ENCODE measurements around the gene MYF6. TPM values are rescaled to one million over a fixed set of nuclear protein-coding genes. Genes with fewer than 3 reads are reported as not detected.

Gene MYF6
- total and polyA plus RNA-seq, 9 of the 15 experiments (the other 6 are each of a cell fraction or from before 2014, with no cell fraction given): not detected

DNA sequence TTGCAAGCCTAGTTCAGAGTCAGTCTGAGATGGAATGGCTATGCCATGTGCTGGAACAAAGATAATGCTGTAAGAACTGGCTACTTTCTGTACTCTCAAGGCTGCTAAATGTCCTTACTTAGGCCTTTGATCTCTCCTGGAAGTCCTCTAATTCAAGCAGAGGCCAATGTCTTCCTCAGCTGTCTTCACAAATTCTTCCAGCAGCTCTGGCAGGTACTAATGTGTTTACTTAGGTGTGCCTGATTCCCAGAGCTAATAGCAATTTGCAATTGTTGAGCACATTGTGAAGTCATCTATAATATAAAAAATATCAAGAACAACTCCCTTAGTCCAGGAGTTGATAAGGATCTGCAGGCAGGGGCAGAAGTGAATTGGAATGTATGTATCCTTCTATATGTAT lies 5.4 kb downstream of the MYF6 start:
- Histone ChIP-seq H4K20me1 (replicated peaks; ENCODE audit: control insufficient read depth, insufficient read depth, low read length) (no peaks in the 10 kb centered on the region), H3K4me2 (ENCODE audit: insufficient read depth, low read length) (no peak overlapping the region), H3K4me1 (replicated peaks in 1 of 2; ENCODE audit: control insufficient read depth in 2 of 2, insufficient read depth in 2 of 2, low read length in 2 of 2) (no peaks in the 10 kb centered on the region), H3K27ac (ENCODE audit: extremely low read depth, low read depth, low read length) (no peak overlapping the region), H2AFZ (ENCODE audit: low read depth, low read length) (no peak overlapping the region), H3K4me3 (no peak overlapping the region), H3K9ac (ENCODE audit: insufficient read depth in 1 of 2, low read depth in 2 of 2, low read length in 2 of 2) (no peak overlapping the region), H3K9me1 (ENCODE audit: control insufficient read depth, insufficient read depth, low read length) (no peaks in the 10 kb centered on the region), H3K9me3 (replicated peaks; ENCODE audit: control insufficient read depth, insufficient read depth, low read depth, low read length) (no peaks in the 10 kb centered on the region), H3K79me2 (ENCODE audit: control insufficient read depth, insufficient read depth, low read length) (no peaks in the 10 kb centered on the region), H3K27me3 (ENCODE audit: control insufficient read depth in 2 of 2, insufficient read depth in 2 of 2, low read length in 2 of 2) (no peaks in the 10 kb centered on the region), H3K36me3 (ENCODE audit: control insufficient read depth, insufficient read depth, low read length) (no peaks in the 10 kb centered on the region)
- no TSS peak for BruUV-seq (replicated peaks)
- POLR2A ChIA-PET: no interaction called here
- in situ Hi-C loops (cut with MboI) (no loop called here), intact Hi-C loops (cut with micrococcal nuclease) (no loop called here)
- no peak for DNase-seq (ENCODE audit: extremely low read depth in 1 of 4, low spot score in 3 of 4)
- ATAC-seq: no peak
- CTCF ChIA-PET (ENCODE audit: low intra/inter-chr PET ratio): no interaction called here
- no peak for FAIRE-seq
- TF ChIP-seq NCOR1 (IDR thresholded peaks at IDR 0.05) (no peak), NR2F6 (CRISPR knock-in tag; IDR thresholded peaks at IDR 0.05) (no peak), BCL6 (CRISPR knock-in tag; IDR thresholded peaks at IDR 0.05) (no peak), BRD9 (IDR thresholded peaks at IDR 0.05; ENCODE audit: low read depth, partially characterized antibody) (no peak), ZNF644 (tag; IDR thresholded peaks at IDR 0.05; ENCODE audit: low read depth) (no peak), NCOA6 (IDR thresholded peaks at IDR 0.05) (no peak), RFX5 (IDR thresholded peaks at IDR 0.05; ENCODE audit: low read depth, low read length) (no peak), FOXP4 (CRISPR knock-in tag; IDR thresholded peaks at IDR 0.05; ENCODE audit: borderline replicate concordance) (no peak), ELF2 (CRISPR knock-in tag; IDR thresholded peaks at IDR 0.05) (no peak), CHD1 (IDR thresholded peaks at IDR 0.05; ENCODE audit: low read length) (no peak), MEF2A (IDR thresholded peaks at IDR 0.05; ENCODE audit: control insufficient read depth, low read depth, low read length) (no peak), HOXB6 (CRISPR knock-in tag; IDR thresholded peaks at IDR 0.05; ENCODE audit: borderline replicate concordance) (no peak), USF1 (CRISPR knock-in tag; IDR thresholded peaks at IDR 0.05) (no peak), DNMT1 (IDR thresholded peaks at IDR 0.05) (no peak), NFYB (IDR thresholded peaks at IDR 0.05; ENCODE audit: extremely low read depth, insufficient read length) (no peak), CGGBP1 (CRISPR knock-in tag; IDR thresholded peaks at IDR 0.05) (no peak)
- TF ChIP-seq, protein P1, sequence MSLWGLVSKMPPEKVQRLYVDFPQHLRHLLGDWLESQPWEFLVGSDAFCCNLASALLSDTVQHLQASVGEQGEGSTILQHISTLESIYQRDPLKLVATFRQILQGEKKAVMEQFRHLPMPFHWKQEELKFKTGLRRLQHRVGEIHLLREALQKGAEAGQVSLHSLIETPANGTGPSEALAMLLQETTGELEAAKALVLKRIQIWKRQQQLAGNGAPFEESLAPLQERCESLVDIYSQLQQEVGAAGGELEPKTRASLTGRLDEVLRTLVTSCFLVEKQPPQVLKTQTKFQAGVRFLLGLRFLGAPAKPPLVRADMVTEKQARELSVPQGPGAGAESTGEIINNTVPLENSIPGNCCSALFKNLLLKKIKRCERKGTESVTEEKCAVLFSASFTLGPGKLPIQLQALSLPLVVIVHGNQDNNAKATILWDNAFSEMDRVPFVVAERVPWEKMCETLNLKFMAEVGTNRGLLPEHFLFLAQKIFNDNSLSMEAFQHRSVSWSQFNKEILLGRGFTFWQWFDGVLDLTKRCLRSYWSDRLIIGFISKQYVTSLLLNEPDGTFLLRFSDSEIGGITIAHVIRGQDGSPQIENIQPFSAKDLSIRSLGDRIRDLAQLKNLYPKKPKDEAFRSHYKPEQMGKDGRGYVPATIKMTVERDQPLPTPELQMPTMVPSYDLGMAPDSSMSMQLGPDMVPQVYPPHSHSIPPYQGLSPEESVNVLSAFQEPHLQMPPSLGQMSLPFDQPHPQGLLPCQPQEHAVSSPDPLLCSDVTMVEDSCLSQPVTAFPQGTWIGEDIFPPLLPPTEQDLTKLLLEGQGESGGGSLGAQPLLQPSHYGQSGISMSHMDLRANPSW (CRISPR knock-in tag; IDR thresholded peaks at IDR 0.05): no peak
